ENCODE measurements around the gene IP6K1.
"Not testable (repeated sequence)": the region's sequence is repeated elsewhere in the genome, so short reads cannot be mapped to it uniquely, and the experiment has no call there.

- TF ChIP-seq, protein P1, sequence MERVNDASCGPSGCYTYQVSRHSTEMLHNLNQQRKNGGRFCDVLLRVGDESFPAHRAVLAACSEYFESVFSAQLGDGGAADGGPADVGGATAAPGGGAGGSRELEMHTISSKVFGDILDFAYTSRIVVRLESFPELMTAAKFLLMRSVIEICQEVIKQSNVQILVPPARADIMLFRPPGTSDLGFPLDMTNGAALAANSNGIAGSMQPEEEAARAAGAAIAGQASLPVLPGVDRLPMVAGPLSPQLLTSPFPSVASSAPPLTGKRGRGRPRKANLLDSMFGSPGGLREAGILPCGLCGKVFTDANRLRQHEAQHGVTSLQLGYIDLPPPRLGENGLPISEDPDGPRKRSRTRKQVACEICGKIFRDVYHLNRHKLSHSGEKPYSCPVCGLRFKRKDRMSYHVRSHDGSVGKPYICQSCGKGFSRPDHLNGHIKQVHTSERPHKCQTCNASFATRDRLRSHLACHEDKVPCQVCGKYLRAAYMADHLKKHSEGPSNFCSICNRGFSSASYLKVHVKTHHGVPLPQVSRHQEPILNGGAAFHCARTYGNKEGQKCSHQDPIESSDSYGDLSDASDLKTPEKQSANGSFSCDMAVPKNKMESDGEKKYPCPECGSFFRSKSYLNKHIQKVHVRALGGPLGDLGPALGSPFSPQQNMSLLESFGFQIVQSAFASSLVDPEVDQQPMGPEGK (CRISPR knock-in tag; IDR thresholded peaks at IDR 0.05; ENCODE audit: borderline replicate concordance): not testable (repeated sequence)
- TF ChIP-seq, protein P2, sequence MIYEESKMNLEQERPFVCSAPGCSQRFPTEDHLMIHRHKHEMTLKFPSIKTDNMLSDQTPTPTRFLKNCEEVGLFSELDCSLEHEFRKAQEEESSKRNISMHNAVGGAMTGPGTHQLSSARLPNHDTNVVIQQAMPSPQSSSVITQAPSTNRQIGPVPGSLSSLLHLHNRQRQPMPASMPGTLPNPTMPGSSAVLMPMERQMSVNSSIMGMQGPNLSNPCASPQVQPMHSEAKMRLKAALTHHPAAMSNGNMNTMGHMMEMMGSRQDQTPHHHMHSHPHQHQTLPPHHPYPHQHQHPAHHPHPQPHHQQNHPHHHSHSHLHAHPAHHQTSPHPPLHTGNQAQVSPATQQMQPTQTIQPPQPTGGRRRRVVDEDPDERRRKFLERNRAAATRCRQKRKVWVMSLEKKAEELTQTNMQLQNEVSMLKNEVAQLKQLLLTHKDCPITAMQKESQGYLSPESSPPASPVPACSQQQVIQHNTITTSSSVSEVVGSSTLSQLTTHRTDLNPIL (CRISPR knock-in tag; IDR thresholded peaks at IDR 0.05; ENCODE audit: low read depth): not testable (repeated sequence)
Observed at GRCh38 chr3:49748874-49749273, 37.5 kb downstream of the IP6K1 start.

Measured in SK-N-SH treated with all-trans-retinoic acid at 6 μM for 48 hours (cell line).